Breast epithelium (tissue), 4 donors: ENCODE data around the gene DOCK6. TPM values are rescaled to one million over a fixed set of nuclear protein-coding genes. Genes with fewer than 3 reads are reported as not detected.
"Not testable (repeated sequence)": the region's sequence is repeated elsewhere in the genome, so short reads cannot be mapped to it uniquely, and the experiment has no call there.

Source experiments
- DNase-seq, 2 donors: peaks; one replicate each; pipeline ENCODE4 v3.0.0-alpha.2; 2019; ENCODE audit warnings: low spot score in 2 of 2
- H3K27ac ChIP-seq, 2 donors: fragments of 200-600 bp; sonication (generic) in 1 of 2; one replicate each; pipeline ENCODE4 v1.5.1; 2016 to 2019; ENCODE audit warnings: mild to moderate bottlenecking in 1 of 2
- H3K27me3 ChIP-seq, 2 donors: fragments of 200-600 bp; sonication (generic) in 1 of 2; one replicate each; pipeline versions ENCODE4 v1.5.1 to v1.6.0; 2017 to 2019; ENCODE audit warnings: control low read depth in 1 of 2, mild to moderate bottlenecking in 1 of 2
- H3K36me3 ChIP-seq: fragments of 200-600 bp; one replicate; pipeline ENCODE4 v1.5.1; 2019
- H3K4me1 ChIP-seq, 2 donors: fragments of 200-600 bp; sonication (generic); one replicate each; pipeline ENCODE4 v1.5.1; 2016 to 2019; ENCODE audit warnings: control low read depth in 1 of 2
- H3K4me3 ChIP-seq, 3 donors: fragments of 200-600 bp; sonication (generic); 1 replicate in 2 of 3; 2 replicates in 1 of 3; pipeline ENCODE4 v1.5.1; 2016 to 2019; ENCODE audit warnings: mild to moderate bottlenecking in 3 of 3, moderate library complexity in 2 of 3
- H3K9me3 ChIP-seq, 2 donors: fragments of 200-600 bp; sonication (generic) in 1 of 2; one replicate each; pipeline ENCODE4 v1.5.1; 2016 to 2019; ENCODE audit warnings: control low read depth in 1 of 2
- POLR2A ChIP-seq: fragments of 450-650 bp; IDR thresholded peaks from one replicate; pipeline ENCODE4 v1.6.1; 2016; ENCODE audit warnings: antibody characterized with exemption, mild to moderate bottlenecking, moderate library complexity
- POLR2AphosphoS5 ChIP-seq, 3 donors: sonication (generic); formaldehyde crosslinking; IDR thresholded peaks; one replicate each; pipeline ENCODE4 v1.6.1; 2017; ENCODE audit warnings: antibody characterized with exemption in 3 of 3
- intact Hi-C: fragments of 100-400 bp; cut with DNase I; formaldehyde crosslinking; loops from one replicate; pipeline ENCODE4 v1.15.1; 2023; ENCODE audit warnings: low total_unique reads
- total RNA-seq, 3 donors: library from RNA; depleted of rRNA; stranded (reverse); fragments of >200 nt; gene quantifications; one replicate each; pipeline ENCODE4 v1.1.0, GENCODE V29; 2016
- TF ChIP-seq, protein P1 (sequence below), 3 donors: fragments of 450-650 bp; IDR thresholded peaks; one replicate each; pipeline ENCODE4 v1.5.1; 2016 to 2017; ENCODE audit warnings: antibody characterized with exemption in 3 of 3, mild to moderate bottlenecking in 3 of 3, moderate library complexity in 3 of 3

The DOCK6 gene
- total RNA-seq, 3 donors from 2014 or later = 20.9 to 59.3 (median 49.6) TPM

DNA sequence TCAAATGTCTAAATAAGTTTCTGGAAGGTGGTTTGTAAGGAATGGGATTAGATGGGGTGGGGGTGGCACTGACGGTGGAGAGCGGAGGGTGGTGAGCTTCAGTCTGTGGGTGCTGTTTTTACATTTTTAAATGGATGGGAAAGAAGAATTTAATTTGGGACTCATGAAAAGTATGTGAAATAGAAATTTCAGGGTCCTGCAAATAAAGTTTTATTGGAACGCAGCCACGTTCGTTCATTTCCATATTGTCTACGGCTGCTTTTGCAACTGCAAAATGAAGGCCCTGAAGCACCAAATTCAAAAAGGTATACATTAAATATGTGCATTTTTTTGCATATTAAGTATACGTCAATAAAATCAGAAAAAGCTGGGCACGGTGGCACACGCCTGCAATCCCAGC lies 74.9 kb downstream of the DOCK6 start:
- Histone ChIP-seq H3K4me3 (no peak overlapping the region), H3K36me3 (no peaks in the 10 kb centered on the region), H3K9me3 (no peaks in the 10 kb centered on the region), H3K27me3 (no peaks in the 10 kb centered on the region), H3K27ac (no peak overlapping the region), H3K4me1 (peaks cover 0 to 9% of the 10 kb centered on the region in 2 donors)
- intact Hi-C loops = no loop called here
- DNase-seq = no peak
- TF ChIP-seq POLR2A (no peak), POLR2AphosphoS5 (IDR thresholded peaks at IDR 0.05) (no peak)
- TF ChIP-seq, protein P1, sequence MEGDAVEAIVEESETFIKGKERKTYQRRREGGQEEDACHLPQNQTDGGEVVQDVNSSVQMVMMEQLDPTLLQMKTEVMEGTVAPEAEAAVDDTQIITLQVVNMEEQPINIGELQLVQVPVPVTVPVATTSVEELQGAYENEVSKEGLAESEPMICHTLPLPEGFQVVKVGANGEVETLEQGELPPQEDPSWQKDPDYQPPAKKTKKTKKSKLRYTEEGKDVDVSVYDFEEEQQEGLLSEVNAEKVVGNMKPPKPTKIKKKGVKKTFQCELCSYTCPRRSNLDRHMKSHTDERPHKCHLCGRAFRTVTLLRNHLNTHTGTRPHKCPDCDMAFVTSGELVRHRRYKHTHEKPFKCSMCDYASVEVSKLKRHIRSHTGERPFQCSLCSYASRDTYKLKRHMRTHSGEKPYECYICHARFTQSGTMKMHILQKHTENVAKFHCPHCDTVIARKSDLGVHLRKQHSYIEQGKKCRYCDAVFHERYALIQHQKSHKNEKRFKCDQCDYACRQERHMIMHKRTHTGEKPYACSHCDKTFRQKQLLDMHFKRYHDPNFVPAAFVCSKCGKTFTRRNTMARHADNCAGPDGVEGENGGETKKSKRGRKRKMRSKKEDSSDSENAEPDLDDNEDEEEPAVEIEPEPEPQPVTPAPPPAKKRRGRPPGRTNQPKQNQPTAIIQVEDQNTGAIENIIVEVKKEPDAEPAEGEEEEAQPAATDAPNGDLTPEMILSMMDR (IDR thresholded peaks at IDR 0.05) = no peak

DNA sequence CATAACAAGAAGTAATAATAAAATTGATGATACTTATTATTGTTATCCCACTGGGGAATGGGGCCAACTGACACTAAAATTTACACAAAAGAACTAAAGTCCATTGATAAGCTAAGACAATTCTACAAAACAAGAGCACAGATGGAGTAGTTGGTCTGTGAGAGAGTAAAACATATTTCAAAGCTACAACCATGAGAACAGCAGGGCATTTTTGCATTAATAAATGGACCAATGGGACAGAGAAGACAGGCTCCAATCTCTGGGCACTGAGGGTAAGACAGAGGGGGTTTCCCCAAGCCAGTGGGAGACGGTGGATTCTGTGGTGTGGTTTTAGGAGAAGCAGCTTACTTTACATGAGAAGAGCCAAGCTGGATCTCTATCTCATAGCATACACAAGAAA lies 79.3 kb downstream of the DOCK6 start:
- no peak overlapping the region for H3K4me3 ChIP-seq
- TF ChIP-seq POLR2A = no peak
- TF ChIP-seq, protein P1 (IDR thresholded peaks at IDR 0.05) = no peak
- no peak for TF ChIP-seq POLR2AphosphoS5 (IDR thresholded peaks at IDR 0.05)
- H3K4me1 ChIP-seq = no peaks in the 10 kb centered on the region
- no peak overlapping the region for H3K27ac ChIP-seq
- no peaks in the 10 kb centered on the region for H3K27me3 ChIP-seq
- H3K9me3 ChIP-seq = no peaks in the 10 kb centered on the region
- H3K36me3 ChIP-seq = no peaks in the 10 kb centered on the region
- no peak for DNase-seq
- intact Hi-C loops = no loop called here

DNA sequence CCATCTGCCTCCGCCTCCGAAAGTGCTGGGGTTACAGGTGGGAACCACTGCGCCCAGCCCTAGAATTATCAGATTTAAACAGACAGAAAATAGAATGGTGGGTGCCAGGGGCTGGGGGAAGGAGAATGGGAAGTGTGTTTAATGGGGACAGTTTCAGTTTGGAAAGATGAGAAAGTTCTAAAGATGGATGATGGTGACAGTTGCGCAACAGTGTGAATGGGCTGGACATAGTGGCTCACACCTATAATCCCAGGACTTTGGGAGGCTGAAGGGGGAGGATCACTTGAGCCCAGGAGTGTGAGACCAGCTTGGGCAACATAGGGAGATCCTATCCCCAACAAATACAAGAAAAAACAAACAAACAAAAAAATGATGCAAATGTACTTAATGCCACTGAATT lies 80.8 kb downstream of the DOCK6 start:
- no peaks in the 10 kb centered on the region for H3K9me3 ChIP-seq
- no peaks in the 10 kb centered on the region for H3K27me3 ChIP-seq
- H3K36me3 ChIP-seq = peaks cover 1% of the 10 kb centered on the region
- H3K4me3 ChIP-seq = no peak overlapping the region
- H3K4me1 ChIP-seq = no peaks in the 10 kb centered on the region
- no peak for DNase-seq
- H3K27ac ChIP-seq = peak overlapping the region in 1 of 2 donors; percentile 29
- intact Hi-C loops = no loop called here
- TF ChIP-seq POLR2A (no peak), POLR2AphosphoS5 (IDR thresholded peaks at IDR 0.05) (no peak)
- TF ChIP-seq, protein P1 (IDR thresholded peaks at IDR 0.05) = no peak

DNA sequence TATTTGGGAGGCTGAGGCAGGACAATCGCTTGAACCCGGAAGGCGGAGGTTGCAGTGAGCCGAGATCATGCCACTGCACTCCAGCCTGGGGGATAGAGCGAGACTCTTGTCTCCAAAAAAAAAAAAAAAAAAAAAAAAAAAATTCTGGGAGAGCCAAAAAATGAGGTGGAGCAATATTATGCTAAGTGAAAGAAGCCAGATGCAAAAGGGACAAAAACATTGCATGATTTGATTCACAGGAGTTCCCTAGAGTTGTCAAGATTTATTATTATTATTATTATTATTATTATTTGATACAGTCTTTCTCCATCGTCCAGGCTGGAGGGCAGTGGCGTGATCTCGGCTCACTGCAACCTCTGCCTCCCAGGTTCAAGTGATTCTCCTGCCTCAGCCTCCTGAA lies 81.3 kb downstream of the DOCK6 start:
- H3K4me1 ChIP-seq, H3K27me3 ChIP-seq, H3K9me3 ChIP-seq, intact Hi-C loops, DNase-seq, H3K36me3 ChIP-seq, H3K4me3 ChIP-seq: not testable (repeated sequence)
- H3K27ac ChIP-seq = peak overlapping the region in 1 of 2 donors; percentile 75

DNA sequence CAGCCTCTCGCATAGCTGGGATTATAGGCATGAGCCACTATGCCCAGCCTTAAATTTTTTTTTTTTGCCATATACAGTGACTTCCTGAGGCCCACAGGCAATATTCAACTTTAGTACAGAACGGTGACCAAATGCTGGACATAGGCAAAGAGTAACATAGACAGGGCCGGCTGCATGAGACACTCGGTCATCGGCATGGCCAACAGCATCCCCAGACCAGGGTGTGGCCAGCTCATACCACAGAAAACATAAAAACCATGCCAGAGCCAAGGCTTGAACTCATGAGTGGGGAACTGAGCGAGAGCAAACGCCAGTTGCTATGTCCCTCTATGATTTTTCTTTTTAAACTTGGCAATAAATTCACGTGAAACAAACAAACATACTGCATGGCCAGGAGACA lies 82.0 kb downstream of the DOCK6 start:
- Histone ChIP-seq H3K4me3 (no peak overlapping the region), H3K9me3 (no peaks in the 10 kb centered on the region), H3K36me3 (peaks cover 4% of the 10 kb centered on the region), H3K4me1 (no peaks in the 10 kb centered on the region), H3K27me3 (no peaks in the 10 kb centered on the region), H3K27ac (peak overlapping the region in 1 of 2 donors; percentile 75)
- intact Hi-C loops = no loop called here
- DNase-seq = no peak
- TF ChIP-seq, protein P1 (IDR thresholded peaks at IDR 0.05) = no peak
- no peak for TF ChIP-seq POLR2A
- no peak for TF ChIP-seq POLR2AphosphoS5 (IDR thresholded peaks at IDR 0.05)

DNA sequence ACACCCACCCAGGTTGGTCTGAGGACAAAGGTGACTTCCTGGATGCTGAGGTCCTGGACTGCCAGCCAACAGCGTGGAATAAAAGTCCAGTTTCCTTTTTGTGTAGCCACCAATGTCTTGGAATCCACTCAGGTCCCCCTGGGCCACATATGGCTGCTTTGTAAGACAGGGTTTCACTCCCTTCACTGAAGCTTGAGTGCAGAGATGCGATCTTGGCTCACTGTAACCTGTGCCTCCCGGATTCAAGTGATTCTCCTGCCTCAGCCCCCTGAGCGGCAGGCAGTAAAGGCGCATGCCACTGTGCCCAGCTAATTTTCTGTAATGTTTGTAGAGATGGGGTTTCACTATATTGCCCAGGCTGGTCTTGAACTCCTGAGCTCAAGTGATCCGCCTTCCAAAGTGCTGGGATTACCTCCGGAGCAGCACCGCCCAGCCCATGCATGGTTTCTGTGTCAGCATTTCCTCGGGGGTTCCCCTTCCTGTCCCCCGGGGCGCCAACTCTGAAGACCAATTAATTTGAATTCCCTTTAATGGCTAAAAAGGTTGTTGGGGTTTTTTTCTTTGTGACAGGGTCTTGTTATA lies 82.5 kb downstream of the DOCK6 start:
- H3K36me3 ChIP-seq = peaks cover 4% of the 10 kb centered on the region
- H3K9me3 ChIP-seq = no peaks in the 10 kb centered on the region
- H3K4me1 ChIP-seq = no peaks in the 10 kb centered on the region
- H3K4me3 ChIP-seq = no peak overlapping the region
- no peak for DNase-seq
- no peaks in the 10 kb centered on the region for H3K27me3 ChIP-seq
- TF ChIP-seq, protein P1 (IDR thresholded peaks at IDR 0.05) = no peak
- no peak for TF ChIP-seq POLR2A
- TF ChIP-seq POLR2AphosphoS5 (IDR thresholded peaks at IDR 0.05) = no peak
- H3K27ac ChIP-seq = peak overlapping the region in 1 of 2 donors; percentile 75
- intact Hi-C loops = no loop called here

DNA sequence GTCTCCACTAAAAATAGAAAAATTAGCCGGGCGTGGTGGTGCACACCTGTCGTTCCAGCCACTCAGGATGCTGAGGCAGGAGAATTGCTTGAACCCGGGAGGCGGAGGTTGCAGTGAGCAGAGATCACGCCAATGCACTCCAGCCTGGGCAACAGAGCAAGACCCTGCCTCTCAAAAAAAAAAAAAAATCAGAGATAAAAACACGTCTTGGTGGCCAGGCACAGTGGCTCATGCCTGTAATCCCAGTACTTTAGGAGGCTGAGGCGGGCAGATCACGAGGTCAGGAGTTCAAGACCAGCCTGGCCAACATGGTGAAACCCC lies 83.2 kb downstream of the DOCK6 start:
- H3K36me3 ChIP-seq, H3K9me3 ChIP-seq, DNase-seq, H3K4me3 ChIP-seq, H3K27me3 ChIP-seq, H3K4me1 ChIP-seq, intact Hi-C loops: not testable (repeated sequence)
- peak overlapping the region in 1 of 2 donors; percentile 69 for H3K27ac ChIP-seq
